Caco-2 (cell line): ENCODE measurements around the gene B3GALT6. TPM values are rescaled to one million over a fixed set of nuclear protein-coding genes. Genes with fewer than 3 reads are reported as not detected.
A peak's percentile ranks its signal among the peaks of the same experiment; 100 is the strongest.

Source experiments
- BruUV-seq: library from RNA; stranded (reverse); fragments of 400-500 nt; replicated peaks from 2 replicates; lab custom pipeline; 2021; lab: Mats Ljungman, UMichigan
- CTCF ChIA-PET: fragments of 300-600 bp; sonication (Branson Sonifier 250); formaldehyde crosslinking; loops from one replicate; lab custom pipeline; 2022; ENCODE audit warnings: antibody characterized with exemption; lab: Charles Lee
- POLR2A ChIA-PET: fragments of 300-600 bp; sonication (Branson Sonifier 250); formaldehyde crosslinking; loops from one replicate; lab custom pipeline; 2022; ENCODE audit warnings: antibody characterized with exemption; lab: Charles Lee
- DNase-seq, 2 experiments: peaks; one replicate each; pipeline versions ENCODE4 v3.0.0 to v3.0.0-alpha.2; 2020 to 2022
- H3K27me3 ChIP-seq: replicated peaks from 2 replicates; pipeline ENCODE4 v1.6.0; 2011; ENCODE audit warnings: low read length; ENCODE audit not compliant: control insufficient read depth, insufficient read depth
- H3K36me3 ChIP-seq: 2 replicates; pipeline ENCODE4 v1.5.1; 2011; ENCODE audit warnings: low read length; ENCODE audit not compliant: control insufficient read depth, insufficient read depth
- H3K4me1 ChIP-seq: fragments of 250-450 bp; sonication (Bioruptor Pico); 2 replicates; pipeline ENCODE4 v1.5.1; 2020; ENCODE audit warnings: mild to moderate bottlenecking
- H3K4me3 ChIP-seq: 2 replicates; pipeline ENCODE4 v1.5.1; 2011; ENCODE audit warnings: low read depth, mild to moderate bottlenecking, control low read depth, low read length
- H3K9me3 ChIP-seq: fragments of 250-450 bp; sonication (Bioruptor Pico); 2 replicates; pipeline ENCODE4 v1.5.1; 2020; ENCODE audit warnings: mild to moderate bottlenecking, moderate library complexity
- H3K27ac Mint-ChIP-seq: one replicate; pipeline ENCODE4 v1.8.0; 2022; ENCODE audit warnings: mixed read lengths; ENCODE audit not compliant: unreplicated experiment
- H3K27me3 Mint-ChIP-seq: one replicate; pipeline ENCODE4 v1.8.0; 2022; ENCODE audit warnings: mixed read lengths; ENCODE audit not compliant: insufficient read depth, unreplicated experiment
- H3K36me3 Mint-ChIP-seq: one replicate; pipeline ENCODE4 v1.8.0; 2022; ENCODE audit warnings: mild to moderate bottlenecking, mixed read lengths; ENCODE audit not compliant: insufficient read depth, unreplicated experiment
- H3K4me1 Mint-ChIP-seq: one replicate; pipeline ENCODE4 v1.8.0; 2022; ENCODE audit warnings: low read depth, mixed read lengths; ENCODE audit not compliant: unreplicated experiment
- H3K4me3 Mint-ChIP-seq: one replicate; pipeline ENCODE4 v1.8.0; 2022; ENCODE audit warnings: mild to moderate bottlenecking, moderate library complexity, mixed read lengths; ENCODE audit not compliant: unreplicated experiment
- H3K9me3 Mint-ChIP-seq: one replicate; pipeline ENCODE4 v1.8.0; 2022; ENCODE audit warnings: mixed read lengths; ENCODE audit not compliant: unreplicated experiment
- CTCF ChIP-seq, 2 experiments: fragments of 200-600 bp in 1 of 2; IDR thresholded peaks; 1 replicate in 1 of 2; 2 replicates in 1 of 2; pipeline versions ENCODE4 v1.5.1 to v1.8.0; 2011 to 2022; ENCODE audit warnings: antibody characterized with exemption in 1 of 2, control low read depth in 1 of 2, inconsistent platforms in 1 of 2, low read depth in 1 of 2, low read length in 1 of 2, mild to moderate bottlenecking in 1 of 2, moderate library complexity in 1 of 2; ENCODE audit not compliant: insufficient read depth in 1 of 2, severe bottlenecking in 1 of 2, unreplicated experiment in 1 of 2
- intact Hi-C: fragments of 100-400 bp; cut with micrococcal nuclease; formaldehyde crosslinking; loops from one replicate; pipeline ENCODE4 v1.10.0; 2022; ENCODE audit not compliant: unreplicated experiment
- total RNA-seq: library from RNA; stranded (reverse); gene quantifications from 2 replicates; pipeline ENCODE4 v1.2.3, GENCODE V29; 2022

B3GALT6 gene
- total RNA-seq, 1 experiment from 2014 or later, result 24.8 TPM

DNA sequence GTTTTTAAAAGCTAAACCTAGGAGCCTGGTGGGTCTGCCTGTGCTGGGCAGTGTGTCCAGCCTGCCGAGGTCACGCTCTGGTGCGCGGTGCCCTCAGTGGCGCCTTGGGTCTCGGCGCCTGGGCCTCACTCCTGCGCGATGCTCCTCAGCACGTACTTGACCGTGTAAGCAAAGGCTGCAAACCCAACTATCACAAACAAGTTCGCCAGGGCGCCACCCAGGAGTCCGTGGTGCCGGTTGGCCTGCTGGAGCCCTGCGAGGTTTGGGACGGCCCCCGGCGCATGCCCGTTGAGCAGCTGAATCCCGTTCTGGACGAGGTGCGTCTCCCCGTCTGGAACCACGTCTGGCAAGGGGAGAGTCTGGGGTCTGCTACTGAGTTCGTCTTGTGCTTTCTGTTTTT, 23.0 kb downstream of the B3GALT6 start:
- intact Hi-C loops, result no loop called here
- ChIA-PET CTCF (interaction anchor here (0.7 kb wide), 1 partner anchor 10 kb away, joined by 3 read pairs; no protein-coding TSS in a partner anchor), POLR2A (no interaction called here)
- TF ChIP-seq CTCF (IDR thresholded peaks at IDR 0.05; ENCODE audit: insufficient read depth in 1 of 2, low read depth in 1 of 2, low read length in 1 of 2, severe bottlenecking in 1 of 2, unreplicated experiment in 1 of 2), result no peak
- H3K4me1 Mint-ChIP-seq, result no peaks in the 10 kb centered on the region
- no peaks in the 10 kb centered on the region for H3K27me3 Mint-ChIP-seq
- H3K4me3 Mint-ChIP-seq, result no peak overlapping the region
- Histone ChIP-seq H3K36me3 (peaks cover 1% of the 10 kb centered on the region; the same call in 1 of the 2 replicates), H3K9me3 (no peaks in the 10 kb centered on the region), H3K4me3 (no peak overlapping the region), H3K4me1 (no peaks in the 10 kb centered on the region), H3K27me3 (no peaks in the 10 kb centered on the region)
- TSS peak; percentile 84 for BruUV-seq
- peaks cover 70% of the 10 kb centered on the region for H3K36me3 Mint-ChIP-seq
- H3K9me3 Mint-ChIP-seq, result no peaks in the 10 kb centered on the region
- no peak for DNase-seq
- no peak overlapping the region for H3K27ac Mint-ChIP-seq

DNA sequence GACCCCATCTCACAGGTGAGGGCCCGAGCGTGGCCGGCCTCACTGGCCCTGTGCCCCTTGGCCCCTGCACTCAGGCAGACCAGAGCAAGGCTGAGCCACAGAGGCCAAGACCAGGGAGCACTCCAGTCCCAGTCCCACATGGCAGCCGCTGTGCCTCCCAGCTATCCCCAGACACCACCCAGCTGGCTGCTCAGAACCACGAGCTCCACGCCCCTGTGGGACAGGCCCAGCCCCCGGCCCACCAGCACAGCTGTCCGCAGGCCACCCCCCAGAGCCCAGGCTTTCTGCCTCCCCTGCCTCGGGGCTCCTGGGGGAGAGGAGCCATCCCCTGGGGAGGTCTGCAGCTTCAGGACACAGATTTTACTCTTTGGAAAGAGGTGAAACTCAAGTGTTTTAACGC, 23.6 kb downstream of the B3GALT6 start:
- ChIA-PET POLR2A (no interaction called here), CTCF (interaction anchor here (0.7 kb wide), 1 partner anchor 9 kb away, joined by 3 read pairs; no protein-coding TSS in a partner anchor)
- DNase-seq, result no peak
- no peak overlapping the region for H3K4me3 ChIP-seq
- H3K36me3 Mint-ChIP-seq, result peaks cover 76% of the 10 kb centered on the region
- H3K4me1 ChIP-seq, result no peaks in the 10 kb centered on the region
- H3K9me3 ChIP-seq, result no peaks in the 10 kb centered on the region
- TF ChIP-seq CTCF (IDR thresholded peaks at IDR 0.05; ENCODE audit: insufficient read depth in 1 of 2, low read depth in 1 of 2, low read length in 1 of 2, severe bottlenecking in 1 of 2, unreplicated experiment in 1 of 2), result no peak
- H3K4me3 Mint-ChIP-seq, result no peak overlapping the region
- no peaks in the 10 kb centered on the region for H3K4me1 Mint-ChIP-seq
- H3K36me3 ChIP-seq, result peaks cover 1% of the 10 kb centered on the region; the same call in 1 of the 2 replicates
- intact Hi-C loops, result no loop called here
- H3K27me3 Mint-ChIP-seq, result no peaks in the 10 kb centered on the region
- no peak overlapping the region for H3K27ac Mint-ChIP-seq
- BruUV-seq, result no TSS peak
- no peaks in the 10 kb centered on the region for H3K9me3 Mint-ChIP-seq
- H3K27me3 ChIP-seq, result no peaks in the 10 kb centered on the region

DNA sequence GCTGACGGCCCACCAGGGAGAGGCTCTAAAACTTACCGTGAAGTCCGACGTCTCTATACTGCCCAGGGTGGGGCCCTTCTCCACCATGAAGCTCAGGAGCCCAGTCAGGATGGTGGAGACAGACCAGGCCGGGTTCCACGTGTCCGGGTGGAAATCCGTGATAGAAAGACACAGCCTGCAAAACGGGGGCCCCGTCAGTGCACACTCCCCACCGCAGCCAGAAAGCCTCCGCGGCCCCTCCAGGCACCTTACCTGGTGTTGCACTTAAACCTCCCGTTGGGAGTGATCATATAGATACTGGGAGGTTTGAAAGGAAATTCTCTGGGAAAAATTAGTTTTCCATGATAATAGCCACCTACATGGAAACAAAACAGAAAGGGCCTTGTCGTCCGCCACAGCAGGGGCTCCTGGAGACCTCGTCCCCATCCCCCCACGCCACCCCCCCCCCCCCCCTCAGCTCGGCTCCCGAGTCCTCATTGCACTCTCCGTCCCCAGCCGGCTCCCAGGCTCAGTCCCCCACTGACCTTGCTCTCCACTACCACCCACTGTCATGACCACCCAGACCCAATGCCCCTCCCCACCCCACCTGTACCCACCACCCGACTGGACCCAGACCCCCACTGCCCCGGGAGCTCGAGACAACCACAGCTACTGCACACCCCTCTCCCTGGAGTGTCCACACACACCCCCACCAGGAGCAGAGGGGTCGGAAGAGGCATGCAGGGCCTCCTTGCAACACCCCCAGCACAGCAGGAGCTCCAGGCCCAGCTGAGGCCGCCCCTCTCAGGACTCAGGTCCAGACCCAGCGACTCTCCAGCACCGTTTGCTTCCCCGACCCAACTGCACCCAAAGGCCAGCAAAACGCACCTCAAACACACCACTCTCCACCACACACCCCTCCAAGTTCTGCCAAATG, 25.2 kb downstream of the B3GALT6 start:
- H3K27ac Mint-ChIP-seq, result peak overlapping the region; percentile 60
- no TSS peak for BruUV-seq
- no peaks in the 10 kb centered on the region for H3K9me3 ChIP-seq
- H3K9me3 Mint-ChIP-seq, result no peaks in the 10 kb centered on the region
- no peaks in the 10 kb centered on the region for H3K27me3 ChIP-seq
- no peak for TF ChIP-seq CTCF (IDR thresholded peaks at IDR 0.05; ENCODE audit: insufficient read depth in 1 of 2, low read depth in 1 of 2, low read length in 1 of 2, severe bottlenecking in 1 of 2, unreplicated experiment in 1 of 2)
- H3K36me3 Mint-ChIP-seq, result peaks cover 86% of the 10 kb centered on the region
- peaks cover 1% of the 10 kb centered on the region; the same call in 1 of the 2 replicates for H3K36me3 ChIP-seq
- intact Hi-C loops, result no loop called here
- H3K4me3 Mint-ChIP-seq, result no peak overlapping the region
- ChIA-PET CTCF (interaction anchor here (0.5 kb wide), 1 partner anchor 16 kb away, joined by 3 read pairs; no protein-coding TSS in a partner anchor), POLR2A (no interaction called here)
- DNase-seq, result no peak
- H3K4me1 Mint-ChIP-seq, result no peaks in the 10 kb centered on the region
- no peaks in the 10 kb centered on the region for H3K4me1 ChIP-seq
- no peaks in the 10 kb centered on the region for H3K27me3 Mint-ChIP-seq
- no peak overlapping the region for H3K4me3 ChIP-seq
